Right lobe of liver (tissue), 6 donors: ENCODE results near the gene TRIOBP. TPM values are rescaled to one million over a fixed set of nuclear protein-coding genes. Genes with fewer than 3 reads are reported as not detected.
"Not testable (repeated sequence)": the region's sequence is repeated elsewhere in the genome, so short reads cannot be mapped to it uniquely, and the experiment has no call there.

ENCODE experiments used
- ATAC-seq, 4 donors: fragments of 200-7000 bp; cut with Tn5 transposase; one replicate each; pipeline ENCODE4 v1.9.1; 2020; ENCODE audit warnings: mild to moderate bottlenecking in 4 of 4, moderate library complexity in 4 of 4
- DNase-seq, 3 donors: peaks; one replicate each; pipeline ENCODE4 v3.0.0-alpha.2; 2020
- H3K27ac ChIP-seq, 3 donors: fragments of 200-600 bp; one replicate each; pipeline ENCODE4 v1.8.0; 2022
- H3K27me3 ChIP-seq, 2 donors: fragments of 200-600 bp; one replicate each; pipeline ENCODE4 v1.8.0; 2022
- H3K36me3 ChIP-seq, 4 donors: fragments of 200-600 bp; sonication (generic) in 1 of 4; one replicate each; pipeline versions ENCODE4 v1.5.1 to v1.8.0; 2017 to 2022; ENCODE audit warnings: control low read depth in 1 of 4
- H3K4me1 ChIP-seq, 4 donors: fragments of 200-600 bp; sonication (generic) in 1 of 4; one replicate each; pipeline versions ENCODE4 v1.5.1 to v1.8.0; 2017 to 2022; ENCODE audit warnings: control low read depth in 1 of 4
- H3K4me3 ChIP-seq, 3 donors: fragments of 200-600 bp; one replicate each; pipeline ENCODE4 v1.8.0; 2022
- H3K9me3 ChIP-seq, 4 donors: fragments of 200-600 bp; sonication (generic) in 1 of 4; one replicate each; pipeline versions ENCODE4 v1.5.1 to v1.8.0; 2017 to 2022; ENCODE audit warnings: control low read depth in 1 of 4
- CTCF ChIP-seq, 4 donors: fragments of 200-600 bp in 3 of 4; fragments of 450-650 bp in 1 of 4; IDR thresholded peaks; one replicate each; pipeline versions ENCODE4 v1.5.1 to v1.8.0; 2016 to 2022; ENCODE audit warnings: antibody characterized with exemption in 4 of 4, mild to moderate bottlenecking in 2 of 4
- POLR2A ChIP-seq: fragments of 450-650 bp; IDR thresholded peaks from one replicate; pipeline ENCODE4 v1.6.1; 2017; ENCODE audit warnings: antibody characterized with exemption, mild to moderate bottlenecking
- WGBS: methylation state at CpG from one replicate; pipeline ENCODE4 v1.1.6; 2018; ENCODE audit warnings: low coverage, low lambda C conversion rate; ENCODE audit not compliant: insufficient coverage; ENCODE audit errors: missing lambda C conversion rate; 5-methylcytosine and 5-hydroxymethylcytosine counted together
- intact Hi-C, 2 donors: fragments of 100-400 bp; cut with DNase I; formaldehyde crosslinking; loops; one replicate each; pipeline versions ENCODE4 v1.11.2 to v1.14.1; 2022
- total RNA-seq, 6 experiments: library from RNA; depleted of rRNA in 2 of 6; stranded (reverse); fragments of >200 nt in 2 of 6; fragmentation: NEBNext Ultra II Directional in 3 of 6; extraction: Animal tissue kit (Norgen Biotek cat#: 25700) in 3 of 6; gene quantifications; one replicate each; pipeline versions ENCODE4 v1.1.0 to v1.2.4, GENCODE V29; 2016 to 2023
- donor health status: DM: no; HTN: yes; CAD: no.
- donor health status: DM: no; HTN: no; CAD: no.
- donor health status: DM: no; HTN: no; CAD: no.
- donor health status: DM: no; HTN: yes; CAD: no.
- donor health status: DM: no; HTN: yes; CAD: no.

The TRIOBP gene
- total RNA-seq, 6 experiments from 2014 or later = 11.7 to 22.8 (median 20.7) TPM

GRCh38 chr22:37713761-37714160 is 16.9 kb downstream of the TRIOBP start:
- WGBS = 90% methylated on average over 4 of the region's 7 CpGs
- no peak for TF ChIP-seq CTCF (IDR thresholded peaks at IDR 0.05)
- TF ChIP-seq POLR2A = no peak

GRCh38 chr22:37714634-37715033 is 17.8 kb downstream of the TRIOBP start:
- H3K36me3 ChIP-seq = no peaks in the 10 kb centered on the region
- no peaks in the 10 kb centered on the region for H3K4me1 ChIP-seq
- H3K27ac ChIP-seq = no peak overlapping the region
- no peak for ATAC-seq
- 76% methylated on average over 2 of the region's 2 CpGs for WGBS
- TF ChIP-seq POLR2A (no peak), CTCF (IDR thresholded peaks at IDR 0.05) (no peak)
- DNase-seq = no peak
- no peaks in the 10 kb centered on the region for H3K27me3 ChIP-seq
- intact Hi-C loops = no loop called here
- H3K4me3 ChIP-seq = no peak overlapping the region
- H3K9me3 ChIP-seq = no peaks in the 10 kb centered on the region

More at GRCh38 chr22:37713761-37714160, 16.9 kb downstream of the TRIOBP start:
- Histone ChIP-seq H3K9me3 (no peaks in the 10 kb centered on the region), H3K27ac (no peak overlapping the region), H3K4me1 (no peaks in the 10 kb centered on the region), H3K4me3 (no peak overlapping the region), H3K36me3 (no peaks in the 10 kb centered on the region), H3K27me3 (no peaks in the 10 kb centered on the region)
- no peak for ATAC-seq
- DNase-seq = no peak
- intact Hi-C loops = no loop called here

- no peaks in the 10 kb centered on the region for H3K27me3 ChIP-seq
- H3K4me1 ChIP-seq = no peaks in the 10 kb centered on the region
- no peak for ATAC-seq
- H3K27ac ChIP-seq = no peak overlapping the region
- intact Hi-C loops = no loop called here
- no peak overlapping the region for H3K4me3 ChIP-seq
- TF ChIP-seq CTCF (IDR thresholded peaks at IDR 0.05) (no peak), POLR2A (no peak)
- H3K36me3 ChIP-seq = no peaks in the 10 kb centered on the region
- no peaks in the 10 kb centered on the region for H3K9me3 ChIP-seq
- DNase-seq = no peak
- 89% methylated on average over 3 of the region's 7 CpGs for WGBS
Measured at GRCh38 chr22:37715760-37716159, 18.9 kb downstream of the TRIOBP start.

GRCh38 chr22:37716708-37717107 is 19.9 kb downstream of the TRIOBP start:
- H3K9me3 ChIP-seq = no peaks in the 10 kb centered on the region
- intact Hi-C loops = no loop called here
- TF ChIP-seq POLR2A (no peak), CTCF (IDR thresholded peaks at IDR 0.05) (no peak)
- H3K27ac ChIP-seq = no peak overlapping the region
- WGBS = 93% methylated on average over 9 of the region's 9 CpGs
- no peak overlapping the region for H3K4me3 ChIP-seq
- no peaks in the 10 kb centered on the region for H3K4me1 ChIP-seq
- no peaks in the 10 kb centered on the region for H3K27me3 ChIP-seq
- DNase-seq (no peak), ATAC-seq (no peak)
- no peaks in the 10 kb centered on the region for H3K36me3 ChIP-seq

- H3K4me3 ChIP-seq, H3K27me3 ChIP-seq, H3K27ac ChIP-seq, H3K4me1 ChIP-seq, intact Hi-C loops, H3K9me3 ChIP-seq, H3K36me3 ChIP-seq, DNase-seq, ATAC-seq: not testable (repeated sequence)
- 100% methylated on average over 1 of the region's 7 CpGs for WGBS
Measured at GRCh38 chr22:37717235-37717634, 20.4 kb downstream of the TRIOBP start.

GRCh38 chr22:37717746-37718305 is 21.0 kb downstream of the TRIOBP start:
- H3K4me3 ChIP-seq, intact Hi-C loops, H3K9me3 ChIP-seq, H3K36me3 ChIP-seq, DNase-seq, H3K27me3 ChIP-seq, H3K27ac ChIP-seq, H3K4me1 ChIP-seq, ATAC-seq: not testable (repeated sequence)
- WGBS = 93% methylated on average over 6 of the region's 38 CpGs
